A549 treated with Mapracorat at 1 μM for 4 hours (cell line): ENCODE data around the gene SMIM31. TPM values are rescaled to one million over a fixed set of nuclear protein-coding genes. Genes with fewer than 3 reads are reported as not detected.

Experiments
- total RNA-seq: library from RNA; stranded (reverse); fragments of 200-300 nt; extraction: Qiagen RNA extraction; gene quantifications from 5 replicates; pipeline ENCODE4 v1.2.3, GENCODE V29; 2022

The SMIM31 gene
- 0.06 to 0.15 TPM in 2 of 5 replicates, not detected in the others for total RNA-seq

GRCh38 chr4:164753873-164754488 is at the start of gene SMIM31:
TSS of gene SMIM31 (plus strand) at chr4:164754131. CDS start at chr4:164770444, 16,313 bp downstream.

Other genes with a start within 250 kb of the SMIM31 start
- not detected in 5 replicates for gene APELA, start 123.0 kb downstream of the SMIM31 start, total RNA-seq
- gene TRIM61, start 223.5 kb downstream of the SMIM31 start, total RNA-seq, result not detected in 5 replicates